Measurements from ENCODE around the gene IL31RA. TPM values are rescaled to one million over a fixed set of nuclear protein-coding genes. Genes with fewer than 3 reads are reported as not detected.

Gene IL31RA
- total and polyA plus RNA-seq, 2 experiments from 2014 or later: not detected

- TF ChIP-seq ZNF331 (CRISPR knock-in tag; IDR thresholded peaks at IDR 0.05; ENCODE audit: low read depth) (no peak), EZH2phosphoT487 (IDR thresholded peaks at IDR 0.05; ENCODE audit: unreplicated experiment) (no peak)
Observed at GRCh38 chr5:55873234-55873633, 22.1 kb downstream of the IL31RA start (continued).

- H3K4me3 Mint-ChIP-seq: no peak overlapping the region
- Histone ChIP-seq H3K4me2 (no peak overlapping the region), H4K20me1 (replicated peaks; ENCODE audit: insufficient read depth) (no peaks in the 10 kb centered on the region), H2AFZ (no peak overlapping the region), H3K9me2 (ENCODE audit: insufficient read depth) (no peaks in the 10 kb centered on the region), H3K4me3 (no peak overlapping the region), H3K79me2 (replicated peaks; ENCODE audit: insufficient read depth) (no peaks in the 10 kb centered on the region), H3K27me3 (ENCODE audit: insufficient read depth) (no peaks in the 10 kb centered on the region), H3K4me1 (ENCODE audit: insufficient read depth) (no peaks in the 10 kb centered on the region), H3K36me3 (ENCODE audit: insufficient read depth) (no peaks in the 10 kb centered on the region; the same call in 1 of the 2 replicates), H3F3A (replicated peaks; ENCODE audit: low read depth) (no peaks in the 10 kb centered on the region), H3K27ac (ENCODE audit: low read depth) (no peak overlapping the region)
- no peaks in the 10 kb centered on the region for H3K36me3 Mint-ChIP-seq (ENCODE audit: low read depth)
- ATAC-seq (no peak), DNase-seq (ENCODE audit: low spot score) (no peak)
- no peaks in the 10 kb centered on the region for H3K9me3 Mint-ChIP-seq
- no peaks in the 10 kb centered on the region for H3K4me1 Mint-ChIP-seq
- no peak overlapping the region for H3K27ac Mint-ChIP-seq
- no peaks in the 10 kb centered on the region for H3K27me3 Mint-ChIP-seq (ENCODE audit: insufficient read depth, low read depth, poor library complexity)
- TF ChIP-seq ETS1 (IDR thresholded peaks at IDR 0.05) (no peak), POLR2AphosphoS5 (IDR thresholded peaks at IDR 0.05; ENCODE audit: low read depth) (no peak), ZNF114 (CRISPR knock-in tag; IDR thresholded peaks at IDR 0.05) (no peak), REST (IDR thresholded peaks at IDR 0.05; ENCODE audit: unreplicated experiment) (no peak), EZH2 (IDR thresholded peaks at IDR 0.05; ENCODE audit: low read depth, unreplicated experiment) (no peak), JUNB (IDR thresholded peaks at IDR 0.05; ENCODE audit: unreplicated experiment) (no peak), ZNF462 (CRISPR knock-in tag; IDR thresholded peaks at IDR 0.05) (no peak), NANOG (IDR thresholded peaks at IDR 0.05; ENCODE audit: borderline replicate concordance) (no peak), EZH2phosphoT487 (IDR thresholded peaks at IDR 0.05; ENCODE audit: unreplicated experiment) (no peak), CTCF (conservative IDR thresholded peaks at IDR 0.05; ENCODE audit: low read depth in 2 of 2) (no peak), STAT1 (IDR thresholded peaks at IDR 0.05; ENCODE audit: unreplicated experiment) (no peak), ZNF331 (CRISPR knock-in tag; IDR thresholded peaks at IDR 0.05; ENCODE audit: low read depth) (no peak), CREB1 (CRISPR knock-in tag; IDR thresholded peaks at IDR 0.05; ENCODE audit: low read depth) (no peak)
Observed at GRCh38 chr5:55877655-55878054, 26.5 kb downstream of the IL31RA start.
